Right atrium auricular region (tissue), 2 donors: ENCODE results near the gene PLA2G10. TPM values are rescaled to one million over a fixed set of nuclear protein-coding genes. Genes with fewer than 3 reads are reported as not detected.
"Not testable (repeated sequence)": the region's sequence is repeated elsewhere in the genome, so short reads cannot be mapped to it uniquely, and the experiment has no call there.

Source experiments
- DNase-seq: peaks from one replicate; pipeline ENCODE4 v3.0.0-alpha.2; 2019; ENCODE audit warnings: low spot score
- H3K27ac ChIP-seq, 2 donors: fragments of 200-600 bp; sonication (generic); 1 replicate in 1 of 2; 2 replicates in 1 of 2; pipeline ENCODE4 v1.5.1; 2016 to 2019
- H3K27me3 ChIP-seq, 2 donors: fragments of 200-600 bp; sonication (generic); one replicate each; pipeline versions ENCODE4 v1.5.1 to v1.6.0; 2017 to 2019
- H3K36me3 ChIP-seq: fragments of 200-600 bp; sonication (generic); one replicate; pipeline ENCODE4 v1.5.1; 2016
- H3K4me1 ChIP-seq, 2 donors: fragments of 200-600 bp; sonication (generic); one replicate each; pipeline versions ENCODE4 v1.5.1 to v1.6.0; 2017 to 2019
- H3K4me3 ChIP-seq, 2 donors: fragments of 200-600 bp; sonication (generic); 1 replicate in 1 of 2; 2 replicates in 1 of 2; pipeline ENCODE4 v1.5.1; 2017 to 2019; ENCODE audit warnings: mild to moderate bottlenecking in 1 of 2, moderate library complexity in 1 of 2
- H3K9me3 ChIP-seq, 2 donors: fragments of 200-600 bp; sonication (generic); one replicate each; pipeline ENCODE4 v1.5.1; 2019
- total RNA-seq, 2 donors: library from RNA; depleted of rRNA; stranded (reverse); fragments of >200 nt; gene quantifications; one replicate each; pipeline ENCODE4 v1.1.0, GENCODE V29; 2016
- TF ChIP-seq, protein P1 (sequence below), 2 donors: fragments of 200-600 bp; sonication (generic); IDR thresholded peaks; one replicate each; pipeline ENCODE4 v1.5.1; 2019; ENCODE audit warnings: antibody characterized with exemption in 2 of 2

Gene PLA2G10
- total RNA-seq, 2 donors from 2014 or later = not detected

DNA sequence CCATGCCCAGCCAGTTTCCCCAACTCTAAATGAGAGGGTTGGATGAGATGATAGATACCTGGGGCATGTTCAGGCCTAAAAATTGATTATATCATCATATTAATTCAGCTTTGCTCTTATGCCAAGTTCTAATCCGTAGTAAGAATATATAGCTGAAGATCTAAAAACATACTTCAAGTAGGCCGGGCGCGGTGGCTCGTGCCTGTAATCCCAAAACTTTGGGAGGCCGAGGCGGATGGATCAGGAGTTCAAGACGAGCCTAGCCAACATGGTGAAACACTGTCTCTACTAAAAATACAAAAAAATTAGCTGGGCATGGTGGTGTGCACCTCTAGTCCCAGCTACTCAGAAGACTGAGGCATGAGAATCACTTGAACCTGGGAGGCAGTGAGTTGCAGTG lies 12.0 kb downstream of the PLA2G10 start:
- Histone ChIP-seq H3K9me3 (no peaks in the 10 kb centered on the region), H3K4me3 (no peak overlapping the region), H3K36me3 (no peaks in the 10 kb centered on the region), H3K27ac (no peak overlapping the region), H3K27me3 (no peaks in the 10 kb centered on the region), H3K4me1 (no peaks in the 10 kb centered on the region)
- DNase-seq = no peak
- TF ChIP-seq, protein P1, sequence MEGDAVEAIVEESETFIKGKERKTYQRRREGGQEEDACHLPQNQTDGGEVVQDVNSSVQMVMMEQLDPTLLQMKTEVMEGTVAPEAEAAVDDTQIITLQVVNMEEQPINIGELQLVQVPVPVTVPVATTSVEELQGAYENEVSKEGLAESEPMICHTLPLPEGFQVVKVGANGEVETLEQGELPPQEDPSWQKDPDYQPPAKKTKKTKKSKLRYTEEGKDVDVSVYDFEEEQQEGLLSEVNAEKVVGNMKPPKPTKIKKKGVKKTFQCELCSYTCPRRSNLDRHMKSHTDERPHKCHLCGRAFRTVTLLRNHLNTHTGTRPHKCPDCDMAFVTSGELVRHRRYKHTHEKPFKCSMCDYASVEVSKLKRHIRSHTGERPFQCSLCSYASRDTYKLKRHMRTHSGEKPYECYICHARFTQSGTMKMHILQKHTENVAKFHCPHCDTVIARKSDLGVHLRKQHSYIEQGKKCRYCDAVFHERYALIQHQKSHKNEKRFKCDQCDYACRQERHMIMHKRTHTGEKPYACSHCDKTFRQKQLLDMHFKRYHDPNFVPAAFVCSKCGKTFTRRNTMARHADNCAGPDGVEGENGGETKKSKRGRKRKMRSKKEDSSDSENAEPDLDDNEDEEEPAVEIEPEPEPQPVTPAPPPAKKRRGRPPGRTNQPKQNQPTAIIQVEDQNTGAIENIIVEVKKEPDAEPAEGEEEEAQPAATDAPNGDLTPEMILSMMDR (IDR thresholded peaks at IDR 0.05) = no peak

DNA sequence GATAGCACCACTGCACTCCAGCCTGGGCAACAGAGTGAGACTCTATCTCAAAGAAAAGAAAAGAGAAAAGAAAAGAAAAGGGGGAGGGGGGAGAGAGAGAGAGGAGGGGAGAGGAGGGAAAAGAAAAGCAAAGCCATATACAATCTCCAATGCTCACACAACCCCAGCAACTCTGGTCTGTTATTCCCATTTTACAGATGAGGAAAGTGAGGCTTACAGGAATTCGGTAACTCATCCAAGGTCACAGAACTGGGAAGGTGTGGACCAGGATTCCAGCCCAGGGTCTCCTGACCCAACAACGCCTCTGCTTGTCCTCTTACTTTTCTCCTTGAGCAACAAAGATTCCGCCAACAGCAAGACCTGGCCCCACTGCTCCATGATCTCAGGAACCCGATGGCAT lies 13.0 kb downstream of the PLA2G10 start:
- TF ChIP-seq, protein P1 (IDR thresholded peaks at IDR 0.05) = no peak
- Histone ChIP-seq H3K9me3 (no peaks in the 10 kb centered on the region), H3K27ac (no peak overlapping the region), H3K4me3 (no peak overlapping the region), H3K4me1 (no peaks in the 10 kb centered on the region), H3K27me3 (no peaks in the 10 kb centered on the region), H3K36me3 (no peaks in the 10 kb centered on the region)
- no peak for DNase-seq

DNA sequence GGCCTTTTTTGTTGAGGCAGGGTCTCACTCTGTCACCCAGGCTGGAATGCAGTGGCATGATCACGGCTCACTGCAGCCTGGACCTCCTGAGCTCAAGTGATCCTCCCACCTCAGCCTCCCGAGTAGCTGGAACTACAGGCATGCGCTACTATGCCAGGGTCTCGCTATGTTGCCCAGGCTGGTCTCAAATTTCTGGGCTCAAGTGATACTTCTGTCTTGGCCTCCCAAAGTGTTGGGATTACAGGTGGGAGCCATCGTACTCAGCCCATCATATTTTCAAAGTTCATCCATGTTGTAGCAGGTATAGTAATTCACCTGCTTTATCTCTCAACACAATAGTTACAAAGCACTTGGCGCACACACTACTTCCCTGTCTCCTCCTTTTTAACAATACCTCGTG lies 13.7 kb downstream of the PLA2G10 start:
- not testable (repeated sequence) for H3K4me3 ChIP-seq, DNase-seq, H3K9me3 ChIP-seq, H3K4me1 ChIP-seq, H3K27ac ChIP-seq, H3K27me3 ChIP-seq, H3K36me3 ChIP-seq

DNA sequence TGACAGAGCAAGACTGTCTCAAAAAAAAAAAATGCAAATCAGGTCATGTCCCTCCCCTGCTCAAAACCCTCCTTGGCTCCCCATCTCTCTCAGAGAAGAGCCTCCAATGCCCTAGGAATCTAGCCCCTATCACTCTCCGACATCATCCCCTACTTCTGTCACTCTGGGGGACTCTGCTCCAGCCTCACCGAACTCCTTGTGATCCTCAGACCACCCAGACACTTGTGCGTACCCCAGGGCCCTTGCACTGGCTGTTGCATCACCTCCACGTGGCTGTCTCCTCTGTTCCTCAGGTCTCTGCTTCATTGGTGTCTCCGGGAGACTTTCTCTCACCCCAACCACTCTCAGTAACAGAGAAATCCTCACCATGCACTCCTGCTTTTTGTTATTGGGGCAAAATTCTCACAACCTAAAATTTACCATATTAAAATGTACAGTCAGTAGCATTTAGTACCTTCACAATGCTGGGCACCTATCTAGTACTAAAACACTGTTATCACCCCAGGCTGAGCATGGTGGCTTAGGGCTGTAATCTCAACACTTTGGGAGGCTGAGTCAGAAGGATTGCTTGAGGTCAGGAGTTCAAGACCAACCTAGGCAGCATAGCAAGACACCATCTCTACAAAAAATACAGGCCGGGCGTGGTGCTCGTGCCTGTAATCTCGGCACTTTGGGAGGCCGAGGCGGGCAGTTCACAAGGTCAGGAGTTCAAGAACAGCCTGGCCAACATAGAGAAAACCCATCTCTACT lies 15.2 kb downstream of the PLA2G10 start:
- H3K4me3 ChIP-seq = no peak overlapping the region
- no peaks in the 10 kb centered on the region for H3K9me3 ChIP-seq
- TF ChIP-seq, protein P1 (IDR thresholded peaks at IDR 0.05) = no peak
- H3K27me3 ChIP-seq = no peaks in the 10 kb centered on the region
- no peaks in the 10 kb centered on the region for H3K4me1 ChIP-seq
- no peak for DNase-seq
- no peak overlapping the region for H3K27ac ChIP-seq
- H3K36me3 ChIP-seq = no peaks in the 10 kb centered on the region

DNA sequence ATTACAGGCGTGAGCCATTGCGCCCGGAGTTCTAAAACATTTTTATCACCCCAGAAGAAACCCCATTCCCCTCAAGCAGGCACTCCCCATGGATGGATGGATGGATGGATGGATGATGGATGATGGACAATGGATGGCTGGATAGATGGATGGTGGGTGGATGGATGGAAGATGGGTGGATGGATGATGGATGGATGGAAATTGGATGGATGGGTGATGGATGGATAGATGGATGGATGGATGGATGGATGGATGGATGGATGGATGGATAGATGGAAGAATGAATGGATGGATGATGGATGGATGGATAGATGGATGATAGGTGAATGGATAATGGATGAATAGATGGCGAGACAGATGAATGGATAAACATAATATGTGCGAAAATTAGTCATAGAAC lies 16.5 kb downstream of the PLA2G10 start:
- no peaks in the 10 kb centered on the region for H3K36me3 ChIP-seq
- H3K4me3 ChIP-seq = no peak overlapping the region
- DNase-seq = no peak
- TF ChIP-seq, protein P1 (IDR thresholded peaks at IDR 0.05) = no peak
- H3K27me3 ChIP-seq = no peaks in the 10 kb centered on the region
- H3K27ac ChIP-seq = no peak overlapping the region
- no peaks in the 10 kb centered on the region for H3K4me1 ChIP-seq
- no peaks in the 10 kb centered on the region for H3K9me3 ChIP-seq

DNA sequence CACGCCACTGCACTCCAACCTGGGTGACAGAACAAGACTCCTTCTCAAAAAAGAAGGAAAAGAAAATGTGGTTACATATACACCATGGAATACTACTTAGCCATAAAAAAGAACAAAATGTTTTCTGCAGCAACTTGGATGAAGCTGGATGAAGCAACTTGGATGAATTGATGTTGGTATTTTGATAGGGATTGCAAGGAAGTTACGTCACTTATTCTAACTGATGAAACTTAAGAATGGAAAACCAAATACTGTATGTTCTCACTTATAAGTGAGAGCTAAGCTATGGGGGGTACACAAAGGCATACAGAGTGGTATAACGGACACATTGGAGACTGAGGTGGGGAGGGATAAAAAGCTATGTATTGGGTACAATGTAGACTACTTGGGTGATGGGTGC lies 17.5 kb downstream of the PLA2G10 start:
- no peak for DNase-seq
- TF ChIP-seq, protein P1 (IDR thresholded peaks at IDR 0.05) = no peak
- H3K27me3 ChIP-seq = no peaks in the 10 kb centered on the region

More for the DNA sequence above, 17.5 kb downstream of the PLA2G10 start:
- no peaks in the 10 kb centered on the region for H3K36me3 ChIP-seq
- H3K9me3 ChIP-seq = no peaks in the 10 kb centered on the region
- no peak overlapping the region for H3K4me3 ChIP-seq
- no peak overlapping the region for H3K27ac ChIP-seq
- H3K4me1 ChIP-seq = no peaks in the 10 kb centered on the region
